ENCODE data around the gene DIO3.
"Not testable (repeated sequence)": the region's sequence is repeated elsewhere in the genome, so short reads cannot be mapped to it uniquely, and the experiment has no call there.

Gene DIO3

GRCh38 chr14:101555669-101556043 is 5.6 kb upstream of the DIO3 start:
- H3K27ac ChIP-seq (ENCODE audit: low read length); H3K9ac ChIP-seq (ENCODE audit: low read depth, low read length); H3K9me3 ChIP-seq (ENCODE audit: insufficient read depth, low read depth, low read length); H3K4me1 ChIP-seq (ENCODE audit: insufficient read depth, low read length); H3K36me3 ChIP-seq (ENCODE audit: insufficient read depth, low read depth, low read length); H3K4me3 ChIP-seq (ENCODE audit: low read length): not testable (repeated sequence)
- H3K27me3 ChIP-seq (ENCODE audit: insufficient read depth, low read length), result peaks cover 52% of the 10 kb centered on the region

GRCh38 chr14:101556131-101556530 is 5.2 kb upstream of the DIO3 start:
- H3K27me3 ChIP-seq (ENCODE audit: insufficient read depth, low read length), result peaks cover 52% of the 10 kb centered on the region
- no peak overlapping the region for H3K4me3 ChIP-seq (ENCODE audit: low read length)
- no peak overlapping the region for H3K27ac ChIP-seq (ENCODE audit: low read length)
- no peaks in the 10 kb centered on the region for H3K36me3 ChIP-seq (ENCODE audit: insufficient read depth, low read depth, low read length)
- no peaks in the 10 kb centered on the region for H3K9me3 ChIP-seq (ENCODE audit: insufficient read depth, low read depth, low read length)
- no peak overlapping the region for H3K9ac ChIP-seq (ENCODE audit: low read depth, low read length)
- no peaks in the 10 kb centered on the region for H3K4me1 ChIP-seq (ENCODE audit: insufficient read depth, low read length)

- H3K9me3 ChIP-seq (ENCODE audit: insufficient read depth, low read depth, low read length), result peaks cover 5% of the 10 kb centered on the region
- H3K4me3 ChIP-seq (ENCODE audit: low read length), result no peak overlapping the region
- no peaks in the 10 kb centered on the region for H3K36me3 ChIP-seq (ENCODE audit: insufficient read depth, low read depth, low read length)
- H3K9ac ChIP-seq (ENCODE audit: low read depth, low read length), result no peak overlapping the region
- no peaks in the 10 kb centered on the region for H3K4me1 ChIP-seq (ENCODE audit: insufficient read depth, low read length)
- H3K27ac ChIP-seq (ENCODE audit: low read length), result no peak overlapping the region
- peaks cover 58% of the 10 kb centered on the region for H3K27me3 ChIP-seq (ENCODE audit: insufficient read depth, low read length)
These were observed 4.6 kb upstream of the DIO3 start for GRCh38 chr14:101556566-101557320.

- Histone ChIP-seq H3K9ac (ENCODE audit: low read depth, low read length) (no peak overlapping the region), H3K4me1 (ENCODE audit: insufficient read depth, low read length) (no peaks in the 10 kb centered on the region), H3K9me3 (ENCODE audit: insufficient read depth, low read depth, low read length) (peaks cover 10% of the 10 kb centered on the region), H3K27me3 (ENCODE audit: insufficient read depth, low read length) (peaks cover 64% of the 10 kb centered on the region), H3K36me3 (ENCODE audit: insufficient read depth, low read depth, low read length) (no peaks in the 10 kb centered on the region), H3K4me3 (ENCODE audit: low read length) (no peak overlapping the region), H3K27ac (ENCODE audit: low read length) (no peak overlapping the region)
These were observed 4.0 kb upstream of the DIO3 start for GRCh38 chr14:101557321-101557695.

- Histone ChIP-seq H3K4me3 (ENCODE audit: low read length) (no peak overlapping the region), H3K9me3 (ENCODE audit: insufficient read depth, low read depth, low read length) (peaks cover 18% of the 10 kb centered on the region), H3K27me3 (ENCODE audit: insufficient read depth, low read length) (peaks cover 72% of the 10 kb centered on the region), H3K9ac (ENCODE audit: low read depth, low read length) (no peak overlapping the region), H3K36me3 (ENCODE audit: insufficient read depth, low read depth, low read length) (no peaks in the 10 kb centered on the region), H3K4me1 (ENCODE audit: insufficient read depth, low read length) (0 out of 2 replicates have a peak, but pooled peaks cover 3% of the 10 kb centered on the region), H3K27ac (ENCODE audit: low read length) (no peak overlapping the region)
These were observed 3.2 kb upstream of the DIO3 start for GRCh38 chr14:101557811-101558738.

- no peak overlapping the region for H3K27ac ChIP-seq (ENCODE audit: low read length)
- peaks cover 79% of the 10 kb centered on the region for H3K27me3 ChIP-seq (ENCODE audit: insufficient read depth, low read length)
- H3K9me3 ChIP-seq (ENCODE audit: insufficient read depth, low read depth, low read length), result peaks cover 18% of the 10 kb centered on the region
- H3K4me1 ChIP-seq (ENCODE audit: insufficient read depth, low read length), result 0 out of 2 replicates have a peak, but pooled peaks cover 5% of the 10 kb centered on the region
- no peaks in the 10 kb centered on the region for H3K36me3 ChIP-seq (ENCODE audit: insufficient read depth, low read depth, low read length)
- no peak overlapping the region for H3K4me3 ChIP-seq (ENCODE audit: low read length)
- H3K9ac ChIP-seq (ENCODE audit: low read depth, low read length), result no peak overlapping the region
These were observed 2.5 kb upstream of the DIO3 start for GRCh38 chr14:101558739-101559240.

- Histone ChIP-seq H3K36me3 (ENCODE audit: insufficient read depth, low read depth, low read length) (no peaks in the 10 kb centered on the region), H3K4me1 (ENCODE audit: insufficient read depth, low read length) (0 out of 2 replicates have a peak, but pooled peaks cover 5% of the 10 kb centered on the region), H3K9ac (ENCODE audit: low read depth, low read length) (no peak overlapping the region), H3K27ac (ENCODE audit: low read length) (no peak overlapping the region), H3K27me3 (ENCODE audit: insufficient read depth, low read length) (peaks cover 83% of the 10 kb centered on the region), H3K4me3 (ENCODE audit: low read length) (peak overlapping the region; percentile 52; the same call in 1 of the 2 replicates), H3K9me3 (ENCODE audit: insufficient read depth, low read depth, low read length) (peaks cover 18% of the 10 kb centered on the region)
These were observed 2.1 kb upstream of the DIO3 start for GRCh38 chr14:101559250-101559623.

GRCh38 chr14:101559624-101560533 is 1.4 kb upstream of the DIO3 start:
- peaks cover 90% of the 10 kb centered on the region for H3K27me3 ChIP-seq (ENCODE audit: insufficient read depth, low read length)
- no peaks in the 10 kb centered on the region for H3K36me3 ChIP-seq (ENCODE audit: insufficient read depth, low read depth, low read length)
- H3K9ac ChIP-seq (ENCODE audit: low read depth, low read length), result no peak overlapping the region
- H3K4me3 ChIP-seq (ENCODE audit: low read length), result peak overlapping the region; percentile 52
- H3K4me1 ChIP-seq (ENCODE audit: insufficient read depth, low read length), result 0 out of 2 replicates have a peak, but pooled peaks cover 5% of the 10 kb centered on the region
- H3K9me3 ChIP-seq (ENCODE audit: insufficient read depth, low read depth, low read length), result peaks cover 18% of the 10 kb centered on the region
- no peak overlapping the region for H3K27ac ChIP-seq (ENCODE audit: low read length)

GRCh38 chr14:101560534-101561113 is 671 bp upstream of the DIO3 start:
- Histone ChIP-seq H3K4me3 (ENCODE audit: low read length) (no peak overlapping the region), H3K9me3 (ENCODE audit: insufficient read depth, low read depth, low read length) (peaks cover 18% of the 10 kb centered on the region), H3K27ac (ENCODE audit: low read length) (no peak overlapping the region), H3K9ac (ENCODE audit: low read depth, low read length) (no peak overlapping the region), H3K36me3 (ENCODE audit: insufficient read depth, low read depth, low read length) (no peaks in the 10 kb centered on the region), H3K27me3 (ENCODE audit: insufficient read depth, low read length) (peaks cover 94% of the 10 kb centered on the region), H3K4me1 (ENCODE audit: insufficient read depth, low read length) (peaks cover 5% of the 10 kb centered on the region; the same call in 1 of the 2 replicates)

- Histone ChIP-seq H3K9ac (ENCODE audit: low read depth, low read length) (no peak overlapping the region), H3K9me3 (ENCODE audit: insufficient read depth, low read depth, low read length) (peaks cover 18% of the 10 kb centered on the region), H3K36me3 (ENCODE audit: insufficient read depth, low read depth, low read length) (no peaks in the 10 kb centered on the region), H3K4me3 (ENCODE audit: low read length) (no peak overlapping the region), H3K27ac (ENCODE audit: low read length) (no peak overlapping the region), H3K27me3 (ENCODE audit: insufficient read depth, low read length) (peaks cover 94% of the 10 kb centered on the region), H3K4me1 (ENCODE audit: insufficient read depth, low read length) (peaks cover 5% of the 10 kb centered on the region; the same call in 1 of the 2 replicates)
These were observed 699 bp downstream of the DIO3 start for GRCh38 chr14:101561897-101562490.
